ENCODE data around the gene FFAR3.

Gene FFAR3

GRCh38 chr19:35404879-35405622 lies 46.8 kb downstream of the FFAR3 start:
- peak; percentile 29 for DNase-seq

- no peak for DNase-seq
Observed at GRCh38 chr19:35407619-35408018, 49.4 kb downstream of the FFAR3 start.

- DNase-seq = peak; percentile 80
Observed at GRCh38 chr19:35408284-35409171, 50.3 kb downstream of the FFAR3 start.

GRCh38 chr19:35409191-35409590 lies 50.9 kb downstream of the FFAR3 start:
- DNase-seq = peak; percentile 53
